HCT116 (cell line): ENCODE data around the gene GALNT17. TPM values are rescaled to one million over a fixed set of nuclear protein-coding genes. Genes with fewer than 3 reads are reported as not detected.

Source experiments
- ATAC-seq: fragments of 200-7000 bp; cut with Tn5 transposase; 2 replicates; pipeline ENCODE4 v1.9.1; 2020; ENCODE audit warnings: mild to moderate bottlenecking, moderate library complexity
- BruUV-seq: library from RNA; stranded (reverse); fragments of 400-500 nt; replicated peaks from 2 replicates; lab custom pipeline; 2021; lab: Mats Ljungman, UMichigan
- CTCF ChIA-PET: fragments of 300-600 bp; sonication (Branson Sonifier 250); formaldehyde crosslinking; loops from one replicate; lab custom pipeline; 2021; ENCODE audit warnings: antibody characterized with exemption; lab: Charles Lee
- POLR2A ChIA-PET: fragments of 300-600, 350-600 bp; sonication (Branson Sonifier 250); formaldehyde crosslinking; loops from one replicate; lab custom pipeline; 2021; ENCODE audit warnings: antibody characterized with exemption; lab: Charles Lee
- RAD21 ChIA-PET, 2 experiments: fragments of 300-600 bp; sonication (Branson Sonifier 250); formaldehyde crosslinking; loops; one replicate each; lab custom pipeline; 2023; ENCODE audit warnings: low total read pairs in 2 of 2; ENCODE audit not compliant: uncharacterized antibody in 2 of 2, unreplicated experiment in 2 of 2, low non-redundant PET in 1 of 2; lab: Charles Lee
- DNase-seq: peaks from one replicate; pipeline ENCODE4 v3.0.0-alpha.2; 2010; ENCODE audit warnings: low read depth, low spot score
- H2AFZ ChIP-seq: fragments of 200-600 bp; shearing (Covaris generic), sonication (generic); 2 replicates; pipeline ENCODE4 v1.6.1; 2017; ENCODE audit warnings: low read depth, mixed run types, mixed read lengths, antibody characterized with exemption, low read length; ENCODE audit not compliant: poor library complexity, severe bottlenecking
- H3K27ac ChIP-seq: 2 replicates; pipeline ENCODE4 v1.5.1; 2012; ENCODE audit warnings: low read depth, low read length
- H3K27me3 ChIP-seq: fragments of 200-600 bp; sonication (generic); 2 replicates; pipeline ENCODE4 v1.6.1; 2016; ENCODE audit warnings: mixed run types, low read length, mixed read lengths; ENCODE audit not compliant: insufficient read depth
- H3K36me3 ChIP-seq, 2 experiments: fragments of 200-500 bp in 1 of 2; fragments of 200-600 bp in 1 of 2; sonication (Bioruptor generic) in 1 of 2; sonication (generic) in 1 of 2; 2 replicates each; pipeline versions ENCODE4 v1.5.1 to v1.6.1; 2014 to 2016; ENCODE audit warnings: low read length in 2 of 2, inconsistent platforms in 1 of 2, mixed read lengths in 1 of 2, mixed run types in 1 of 2; ENCODE audit not compliant: insufficient read depth in 2 of 2, control insufficient read depth in 1 of 2
- H3K4me1 ChIP-seq, 2 experiments: fragments of 200-600 bp in 1 of 2; sonication (generic) in 1 of 2; 2 replicates each; pipeline versions ENCODE4 v1.5.1 to v1.6.1; 2012 to 2017; ENCODE audit warnings: low read length in 2 of 2, inconsistent platforms in 1 of 2, mild to moderate bottlenecking in 1 of 2, mixed read lengths in 1 of 2, mixed run types in 1 of 2, moderate library complexity in 1 of 2; ENCODE audit not compliant: insufficient read depth in 2 of 2, control insufficient read depth in 1 of 2
- H3K4me2 ChIP-seq: fragments of 200-600 bp; sonication (generic); 2 replicates; pipeline ENCODE4 v1.6.1; 2017; ENCODE audit warnings: mixed run types, low read length, mixed read lengths
- H3K4me3 ChIP-seq, 2 experiments: fragments of 200-600 bp in 1 of 2; sonication (generic) in 1 of 2; replicated peaks in 1 of 2; 2 replicates each; pipeline ENCODE4 v1.5.1; 2011 to 2016; ENCODE audit warnings: low read length in 2 of 2, control low read depth in 1 of 2, low read depth in 1 of 2, mild to moderate bottlenecking in 1 of 2, mixed read lengths in 1 of 2, mixed run types in 1 of 2
- H3K79me2 ChIP-seq: fragments of 200-600 bp; sonication (generic); 2 replicates; pipeline ENCODE4 v1.6.1; 2017; ENCODE audit warnings: mild to moderate bottlenecking, mixed run types, low read length, moderate library complexity, mixed read lengths; ENCODE audit not compliant: insufficient read depth
- H3K9ac ChIP-seq: fragments of 200-600 bp; sonication (generic); 2 replicates; pipeline ENCODE4 v1.6.1; 2016; ENCODE audit warnings: low read length, mixed read lengths
- H3K9me2 ChIP-seq: fragments of 200-600 bp; sonication (generic), shearing (Covaris generic); 2 replicates; pipeline ENCODE4 v1.6.1; 2017; ENCODE audit warnings: mixed run types, mild to moderate bottlenecking, moderate library complexity; ENCODE audit not compliant: insufficient read depth
- H3K9me3 ChIP-seq, 2 experiments: fragments of 200-500 bp in 1 of 2; fragments of 200-600 bp in 1 of 2; sonication (Bioruptor generic) in 1 of 2; sonication (generic) in 1 of 2; 2 replicates each; pipeline ENCODE4 v1.6.1; 2014 to 2017; ENCODE audit warnings: low read length in 2 of 2, mixed read lengths in 2 of 2, inconsistent platforms in 1 of 2, low read depth in 1 of 2, mild to moderate bottlenecking in 1 of 2, mixed run types in 1 of 2, moderate library complexity in 1 of 2; ENCODE audit not compliant: control insufficient read depth in 1 of 2, insufficient read depth in 1 of 2
- H4K20me1 ChIP-seq: fragments of 200-600 bp; sonication (generic), shearing (Covaris generic); 2 replicates; pipeline ENCODE4 v1.6.1; 2017; ENCODE audit warnings: mixed run types, mild to moderate bottlenecking, moderate library complexity; ENCODE audit not compliant: insufficient read depth
- EGR1 ChIP-seq: IDR thresholded peaks from 2 replicates; pipeline ENCODE4 v1.6.1; 2012; ENCODE audit warnings: low read depth
- EZH2phosphoT487 ChIP-seq: fragments of 200-600 bp; IDR thresholded peaks from 2 replicates; pipeline ENCODE4 v1.6.1; 2018; ENCODE audit warnings: antibody characterized with exemption, borderline replicate concordance
- FOSL1 ChIP-seq: IDR thresholded peaks from 2 replicates; pipeline ENCODE4 v1.6.1; 2012; ENCODE audit warnings: low read depth
- POLR2A ChIP-seq: IDR thresholded peaks from 2 replicates; pipeline ENCODE4 v1.7.0; 2011; ENCODE audit warnings: borderline replicate concordance; ENCODE audit not compliant: insufficient read depth, insufficient read length; ENCODE audit errors: extremely low read depth
- TCF7L2 ChIP-seq: IDR thresholded peaks from 2 replicates; pipeline ENCODE4 v1.7.0; 2011; ENCODE audit warnings: borderline replicate concordance, inconsistent platforms; ENCODE audit not compliant: insufficient read depth, insufficient read length; ENCODE audit errors: extremely low read depth
- ZNF274 ChIP-seq: fragments of 200-500 bp; sonication (Bioruptor generic); IDR thresholded peaks from 2 replicates; pipeline ENCODE4 v1.6.1; 2014; ENCODE audit warnings: mild to moderate bottlenecking, low read depth, low read length, inconsistent platforms
- intact Hi-C: fragments of 100-400 bp; cut with micrococcal nuclease; formaldehyde crosslinking; loops from 2 replicates; pipeline ENCODE4 v1.10.0; 2022
- total RNA-seq: library from RNA; stranded (reverse); gene quantifications from one replicate; pipeline ENCODE4 v1.2.1, GENCODE V29; 2021; ENCODE audit not compliant: unreplicated experiment
- TF ChIP-seq, protein P1 (sequence below): IDR thresholded peaks from 2 replicates; pipeline ENCODE4 v1.6.1; 2011; ENCODE audit warnings: mild to moderate bottlenecking, low read length, moderate library complexity; ENCODE audit not compliant: insufficient replicate concordance; ENCODE audit errors: extremely low read depth
- TF ChIP-seq, protein P2 (sequence below): IDR thresholded peaks from 2 replicates; pipeline ENCODE4 v1.6.1; 2012
- TF ChIP-seq, protein P3 (sequence below): IDR thresholded peaks from 2 replicates; pipeline ENCODE4 v1.6.1; 2012; ENCODE audit warnings: low read depth

Gene GALNT17
- total RNA-seq, 1 experiment from 2014 or later = not detected

DNA sequence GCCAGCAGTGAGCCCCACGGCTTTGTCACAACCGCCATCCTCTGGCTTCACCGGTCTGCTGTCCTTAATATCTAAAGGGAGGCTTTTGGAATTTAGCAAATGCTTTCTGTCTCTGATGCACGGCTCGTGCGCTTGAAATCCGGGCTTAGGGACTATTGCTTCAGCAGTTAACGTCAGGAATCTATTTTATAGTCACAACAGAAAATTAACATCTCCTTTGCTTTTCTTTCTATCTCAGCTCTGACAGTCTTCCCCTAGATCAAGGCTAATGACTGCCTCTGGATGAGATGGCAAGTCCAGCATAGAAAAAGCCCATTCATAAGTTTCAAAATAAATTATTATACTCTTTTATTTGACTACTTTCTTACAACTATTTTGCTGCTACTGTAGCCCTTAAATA, 423.8 kb downstream of the GALNT17 start:
- Histone ChIP-seq H3K4me1 (no peaks in the 10 kb centered on the region), H3K9ac (no peak overlapping the region), H3K4me2 (no peak overlapping the region), H3K27me3 (no peaks in the 10 kb centered on the region), H4K20me1 (no peaks in the 10 kb centered on the region), H3K36me3 (no peaks in the 10 kb centered on the region), H3K9me2 (no peaks in the 10 kb centered on the region), H2AFZ (no peak overlapping the region), H3K27ac (no peak overlapping the region), H3K9me3 (peaks cover 0 to 14% of the 10 kb centered on the region in 2 experiments; a peak in 2 of 4 replicates), H3K79me2 (no peaks in the 10 kb centered on the region), H3K4me3 (no peak overlapping the region)
- RAD21 ChIA-PET = no interaction called here
- intact Hi-C loops = no loop called here
- TF ChIP-seq, protein P1, sequence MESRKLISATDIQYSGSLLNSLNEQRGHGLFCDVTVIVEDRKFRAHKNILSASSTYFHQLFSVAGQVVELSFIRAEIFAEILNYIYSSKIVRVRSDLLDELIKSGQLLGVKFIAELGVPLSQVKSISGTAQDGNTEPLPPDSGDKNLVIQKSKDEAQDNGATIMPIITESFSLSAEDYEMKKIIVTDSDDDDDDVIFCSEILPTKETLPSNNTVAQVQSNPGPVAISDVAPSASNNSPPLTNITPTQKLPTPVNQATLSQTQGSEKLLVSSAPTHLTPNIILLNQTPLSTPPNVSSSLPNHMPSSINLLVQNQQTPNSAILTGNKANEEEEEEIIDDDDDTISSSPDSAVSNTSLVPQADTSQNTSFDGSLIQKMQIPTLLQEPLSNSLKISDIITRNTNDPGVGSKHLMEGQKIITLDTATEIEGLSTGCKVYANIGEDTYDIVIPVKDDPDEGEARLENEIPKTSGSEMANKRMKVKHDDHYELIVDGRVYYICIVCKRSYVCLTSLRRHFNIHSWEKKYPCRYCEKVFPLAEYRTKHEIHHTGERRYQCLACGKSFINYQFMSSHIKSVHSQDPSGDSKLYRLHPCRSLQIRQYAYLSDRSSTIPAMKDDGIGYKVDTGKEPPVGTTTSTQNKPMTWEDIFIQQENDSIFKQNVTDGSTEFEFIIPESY = no peak
- no peak for TF ChIP-seq EZH2phosphoT487
- TF ChIP-seq POLR2A = no peak
- no peak for TF ChIP-seq FOSL1
- no peak for TF ChIP-seq ZNF274
- TF ChIP-seq EGR1 = no peak
- POLR2A ChIA-PET = no interaction called here
- CTCF ChIA-PET = no interaction called here
- no TSS peak for BruUV-seq
- DNase-seq (no peak), ATAC-seq (no peak)

DNA sequence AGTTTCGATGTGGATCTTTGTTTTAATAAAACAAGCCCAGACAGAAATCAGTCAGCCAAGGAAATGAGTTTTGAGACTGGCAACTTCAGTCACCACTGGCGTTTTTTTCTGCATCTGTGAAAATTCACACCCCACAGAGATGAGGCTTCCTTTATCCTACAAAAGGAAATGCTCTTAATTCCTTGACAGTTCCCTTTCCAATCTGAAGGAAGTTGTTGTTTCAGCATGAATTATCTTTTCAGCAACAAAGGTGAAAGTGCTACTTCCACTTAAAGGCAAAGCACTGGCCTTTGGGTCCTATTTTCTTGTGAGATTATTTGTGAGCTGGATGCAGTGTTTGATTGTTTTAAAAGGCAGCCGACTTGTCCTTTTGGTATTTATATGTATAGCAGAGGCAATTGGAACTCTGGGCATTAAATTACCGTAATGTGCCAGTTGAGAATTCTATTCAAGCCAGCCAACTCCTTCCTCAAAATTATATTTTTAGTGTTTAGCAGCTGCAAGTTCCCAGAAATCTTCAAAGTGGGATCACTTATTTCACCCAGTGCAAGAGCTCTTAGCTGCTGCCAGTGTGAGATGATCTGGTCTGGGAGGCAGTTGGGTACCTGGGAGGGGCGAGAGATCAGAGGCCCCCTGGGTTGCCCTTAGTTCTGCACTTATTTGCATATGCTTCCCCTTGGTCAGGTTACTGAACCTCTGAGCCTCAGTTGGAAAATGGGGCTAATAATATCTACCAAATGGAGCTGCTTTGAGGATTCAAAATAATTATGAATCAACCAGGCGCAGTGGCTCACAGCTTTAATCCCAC, 427.1 kb downstream of the GALNT17 start:
- DNase-seq (no peak), ATAC-seq (no peak)
- Histone ChIP-seq H3K4me2 (no peak overlapping the region), H3K27ac (no peak overlapping the region), H3K9me2 (no peaks in the 10 kb centered on the region), H4K20me1 (no peaks in the 10 kb centered on the region), H2AFZ (no peak overlapping the region), H3K9ac (no peak overlapping the region), H3K4me1 (no peaks in the 10 kb centered on the region), H3K4me3 (no peak overlapping the region), H3K9me3 (peaks cover 0 to 15% of the 10 kb centered on the region in 2 experiments; a peak in 2 of 4 replicates), H3K36me3 (no peaks in the 10 kb centered on the region), H3K79me2 (no peaks in the 10 kb centered on the region), H3K27me3 (no peaks in the 10 kb centered on the region)
- ChIA-PET CTCF (no interaction called here), RAD21 (no interaction called here), POLR2A (no interaction called here)
- no TSS peak for BruUV-seq
- intact Hi-C loops = no loop called here
- TF ChIP-seq, protein P2, sequence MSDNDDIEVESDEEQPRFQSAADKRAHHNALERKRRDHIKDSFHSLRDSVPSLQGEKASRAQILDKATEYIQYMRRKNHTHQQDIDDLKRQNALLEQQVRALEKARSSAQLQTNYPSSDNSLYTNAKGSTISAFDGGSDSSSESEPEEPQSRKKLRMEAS = no peak
- TF ChIP-seq POLR2A (no peak), EZH2phosphoT487 (no peak), TCF7L2 (no peak)
- TF ChIP-seq, protein P1 = no peak
- TF ChIP-seq, protein P3, sequence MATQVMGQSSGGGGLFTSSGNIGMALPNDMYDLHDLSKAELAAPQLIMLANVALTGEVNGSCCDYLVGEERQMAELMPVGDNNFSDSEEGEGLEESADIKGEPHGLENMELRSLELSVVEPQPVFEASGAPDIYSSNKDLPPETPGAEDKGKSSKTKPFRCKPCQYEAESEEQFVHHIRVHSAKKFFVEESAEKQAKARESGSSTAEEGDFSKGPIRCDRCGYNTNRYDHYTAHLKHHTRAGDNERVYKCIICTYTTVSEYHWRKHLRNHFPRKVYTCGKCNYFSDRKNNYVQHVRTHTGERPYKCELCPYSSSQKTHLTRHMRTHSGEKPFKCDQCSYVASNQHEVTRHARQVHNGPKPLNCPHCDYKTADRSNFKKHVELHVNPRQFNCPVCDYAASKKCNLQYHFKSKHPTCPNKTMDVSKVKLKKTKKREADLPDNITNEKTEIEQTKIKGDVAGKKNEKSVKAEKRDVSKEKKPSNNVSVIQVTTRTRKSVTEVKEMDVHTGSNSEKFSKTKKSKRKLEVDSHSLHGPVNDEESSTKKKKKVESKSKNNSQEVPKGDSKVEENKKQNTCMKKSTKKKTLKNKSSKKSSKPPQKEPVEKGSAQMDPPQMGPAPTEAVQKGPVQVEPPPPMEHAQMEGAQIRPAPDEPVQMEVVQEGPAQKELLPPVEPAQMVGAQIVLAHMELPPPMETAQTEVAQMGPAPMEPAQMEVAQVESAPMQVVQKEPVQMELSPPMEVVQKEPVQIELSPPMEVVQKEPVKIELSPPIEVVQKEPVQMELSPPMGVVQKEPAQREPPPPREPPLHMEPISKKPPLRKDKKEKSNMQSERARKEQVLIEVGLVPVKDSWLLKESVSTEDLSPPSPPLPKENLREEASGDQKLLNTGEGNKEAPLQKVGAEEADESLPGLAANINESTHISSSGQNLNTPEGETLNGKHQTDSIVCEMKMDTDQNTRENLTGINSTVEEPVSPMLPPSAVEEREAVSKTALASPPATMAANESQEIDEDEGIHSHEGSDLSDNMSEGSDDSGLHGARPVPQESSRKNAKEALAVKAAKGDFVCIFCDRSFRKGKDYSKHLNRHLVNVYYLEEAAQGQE = no peak
